ENCODE results near the gene LRP11.
"Not testable (repeated sequence)": the region's sequence is repeated elsewhere in the genome, so short reads cannot be mapped to it uniquely, and the experiment has no call there.

The LRP11 gene

DNA sequence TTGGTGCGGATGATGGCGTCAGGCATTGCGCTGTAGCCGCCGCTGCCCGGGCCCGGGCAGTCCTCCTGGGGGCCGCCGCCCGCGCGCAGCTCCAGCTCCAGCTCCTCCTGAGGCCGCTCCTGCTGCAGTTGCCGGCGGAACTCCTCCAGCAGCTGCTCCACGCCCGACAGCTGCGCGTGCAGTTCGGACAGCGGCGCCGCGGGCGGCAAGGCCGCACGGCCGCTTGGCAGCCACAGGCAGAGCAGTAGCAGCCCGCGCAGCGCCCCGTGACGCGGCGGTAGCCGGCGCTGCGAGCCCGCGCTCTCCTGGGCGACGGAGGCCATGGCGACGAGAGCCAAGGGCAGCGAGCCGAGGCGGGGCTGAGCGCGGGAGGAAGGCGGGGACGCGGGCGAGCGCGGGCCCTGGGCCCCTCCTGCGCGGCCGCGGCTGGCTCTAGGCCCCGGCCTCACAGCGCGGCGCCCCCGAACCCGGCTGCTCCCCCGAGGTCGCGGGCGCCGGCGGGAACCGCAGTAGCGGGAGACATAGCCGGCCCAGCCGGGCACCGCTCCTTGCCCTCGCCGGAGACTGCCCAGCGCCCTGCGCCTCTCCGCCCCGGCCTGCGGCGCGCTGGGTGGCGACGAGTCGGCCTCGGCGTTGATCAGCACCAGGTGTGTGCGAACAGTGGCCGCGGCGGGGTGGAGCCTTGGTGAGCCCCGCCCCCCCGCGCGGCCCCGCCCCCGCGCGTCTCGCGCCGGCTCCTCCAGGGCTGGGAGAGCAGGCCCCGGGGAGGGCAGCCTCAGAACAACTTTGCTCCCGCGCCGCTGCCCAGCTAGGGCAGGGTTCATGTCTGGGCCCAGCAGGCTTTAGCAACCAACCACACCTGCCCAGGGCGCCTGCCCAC is at the start of gene LRP11:
LRP11 (minus strand) TSS at position 662 of the 880 bp plus-strand sequence; CDS start at position 323, 339 bp downstream.
- peak; percentile 77 to 83 for DNase-seq

DNA sequence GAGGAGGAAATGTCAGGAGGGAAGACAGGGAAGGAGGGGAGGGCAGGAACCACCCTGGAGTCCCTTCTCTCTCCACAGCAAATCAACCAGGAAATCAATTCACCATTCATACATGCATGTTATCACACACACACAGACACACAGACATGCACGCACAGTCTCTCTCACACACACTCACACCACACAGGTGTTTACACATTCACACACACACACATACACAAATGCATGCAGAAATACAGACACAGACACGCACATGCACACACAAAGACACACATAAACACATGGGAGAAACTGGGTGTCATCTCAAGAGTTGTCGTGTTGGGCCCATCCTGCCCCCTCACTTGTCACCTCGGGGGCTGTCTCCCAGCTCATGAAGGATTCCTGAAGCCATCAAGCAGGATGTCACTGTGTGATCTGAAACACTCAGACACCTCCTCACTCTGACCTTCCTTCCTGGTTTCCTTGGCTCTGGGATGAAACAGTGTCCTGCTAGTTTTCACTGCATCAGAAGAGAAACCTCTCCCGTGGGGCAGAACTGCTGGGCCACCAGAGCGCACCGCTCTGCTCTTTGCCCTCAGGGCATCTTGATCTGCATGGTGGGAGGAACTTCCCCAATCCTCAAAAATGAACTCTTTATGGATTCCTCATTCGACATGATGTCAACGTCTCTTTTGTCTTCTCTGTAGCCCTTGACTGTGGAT is 49.5 kb upstream of the LRP11 start:
- no peak for DNase-seq

DNA sequence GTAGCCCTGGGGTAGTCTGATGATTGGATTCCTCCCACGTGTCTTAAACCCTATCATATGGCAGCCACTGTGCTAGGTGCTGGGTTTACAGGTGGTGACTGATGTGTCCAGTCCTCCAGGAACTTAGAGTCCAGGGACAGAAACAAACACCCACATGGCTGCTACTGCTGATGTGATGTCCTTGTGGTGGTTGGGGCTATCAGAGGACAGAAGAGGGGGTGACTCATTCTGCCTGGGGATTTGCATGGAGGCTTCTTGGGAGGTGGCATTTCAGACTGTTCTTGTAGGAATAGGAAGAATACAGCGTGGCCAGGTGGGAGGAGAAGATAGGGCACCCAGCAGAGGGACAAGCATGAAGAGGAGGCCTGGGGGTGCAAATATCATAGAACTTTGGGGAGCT is 48.9 kb upstream of the LRP11 start:
- DNase-seq = no peak

DNA sequence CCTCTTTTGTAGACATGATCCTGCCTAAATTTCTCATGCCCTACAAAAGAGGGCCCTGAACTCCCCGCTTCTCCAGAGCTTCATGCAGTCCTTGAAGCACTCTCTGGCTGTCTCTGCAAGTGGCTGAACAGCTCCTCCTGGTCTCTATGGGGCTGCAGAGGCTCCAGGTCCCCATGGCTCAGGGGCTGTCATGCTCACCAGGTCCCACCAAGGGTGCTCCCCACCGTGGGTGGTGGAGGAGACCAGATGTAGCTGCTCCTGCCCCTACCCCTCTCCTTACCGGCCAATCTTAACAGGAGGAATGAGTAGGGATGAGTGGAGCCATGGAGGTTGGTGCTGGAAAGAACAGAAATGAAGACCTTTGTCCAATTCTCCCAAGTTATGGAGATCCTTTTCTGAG is 48.5 kb upstream of the LRP11 start:
- not testable (repeated sequence) for DNase-seq

DNA sequence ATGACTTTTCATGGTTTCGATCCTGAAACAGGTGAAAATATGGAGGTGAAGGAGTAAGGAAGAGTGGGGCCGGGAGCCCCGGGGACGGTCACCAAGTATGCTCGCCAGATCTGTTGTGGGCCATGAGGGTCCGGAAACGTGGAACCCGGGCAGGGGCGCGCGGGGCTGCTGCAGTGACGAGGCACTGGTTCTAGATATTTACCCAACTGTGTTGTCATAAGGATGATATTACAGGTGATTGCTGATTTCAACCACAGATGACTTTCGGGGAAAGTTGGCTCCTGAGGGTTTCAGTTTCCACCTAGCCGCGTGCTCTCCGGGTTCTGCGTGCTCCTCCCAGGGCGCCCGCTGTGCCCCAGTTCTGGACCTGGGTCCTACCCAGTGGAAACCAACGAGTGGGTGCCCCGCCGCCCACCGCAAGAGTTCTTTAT is 46.6 kb upstream of the LRP11 start:
- no peak for DNase-seq

DNA sequence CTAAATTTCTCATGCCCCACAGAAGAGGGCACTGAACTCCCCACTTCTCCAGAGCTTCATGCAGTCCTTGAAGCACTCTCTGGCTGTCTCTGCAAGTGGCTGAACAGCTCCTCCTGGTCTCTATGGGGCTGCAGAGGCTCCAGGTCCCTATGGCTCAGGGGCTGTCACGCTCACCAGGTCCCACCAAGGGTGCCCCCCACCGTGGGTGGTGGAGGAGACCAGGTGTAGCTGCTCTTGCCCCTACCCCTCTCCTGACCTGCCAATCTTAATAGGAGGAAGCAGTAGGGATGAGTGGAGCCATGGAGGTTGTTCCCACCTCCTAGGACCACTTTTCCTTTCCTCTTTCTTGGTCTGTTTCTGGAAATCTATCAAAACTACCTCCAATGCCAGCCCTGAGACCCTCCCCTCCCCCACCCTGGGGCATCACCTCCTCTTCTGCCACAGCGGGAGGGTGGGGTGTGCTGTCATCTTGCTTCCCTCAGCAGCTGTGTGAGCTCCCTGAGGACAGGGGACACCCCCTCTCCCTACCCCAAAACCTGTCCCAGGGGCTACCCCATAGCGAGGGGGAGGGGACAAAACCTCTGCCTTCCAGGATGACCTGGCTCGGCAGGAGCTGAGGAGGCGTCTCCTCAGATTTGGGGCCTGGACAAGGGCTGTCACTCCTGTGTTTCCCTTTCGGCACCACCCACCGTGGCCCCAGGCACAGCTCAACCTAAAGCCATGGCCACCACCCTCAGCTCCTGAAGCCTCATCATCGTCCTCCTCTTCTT is 45.7 kb upstream of the LRP11 start:
- DNase-seq = no peak

- DNase-seq = not testable (repeated sequence)
Measured at GRCh38 chr6:149908480-149908879, 44.3 kb upstream of the LRP11 start.

- DNase-seq = no peak
Measured at GRCh38 chr6:149907317-149907716, 43.2 kb upstream of the LRP11 start.

DNA sequence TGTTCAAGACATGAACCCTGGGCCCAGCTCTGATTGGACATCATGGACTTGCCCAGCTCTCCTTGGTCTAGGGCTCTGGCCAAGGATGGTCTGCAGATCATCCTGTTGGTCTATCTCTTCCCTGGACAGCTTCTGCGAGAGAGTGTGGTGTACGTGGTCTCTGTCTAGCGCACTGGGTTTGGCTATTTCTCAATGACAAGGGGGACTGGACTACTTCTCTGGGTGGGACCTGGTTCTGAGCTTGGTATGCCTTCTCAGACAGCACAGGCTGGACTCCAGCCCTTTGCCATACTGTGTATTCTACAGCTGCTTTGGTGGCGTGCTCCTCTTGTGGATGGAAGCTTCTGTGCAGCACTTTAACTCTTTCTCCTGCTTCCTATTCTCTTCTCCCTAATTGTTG is 42.2 kb upstream of the LRP11 start:
- no peak for DNase-seq

DNA sequence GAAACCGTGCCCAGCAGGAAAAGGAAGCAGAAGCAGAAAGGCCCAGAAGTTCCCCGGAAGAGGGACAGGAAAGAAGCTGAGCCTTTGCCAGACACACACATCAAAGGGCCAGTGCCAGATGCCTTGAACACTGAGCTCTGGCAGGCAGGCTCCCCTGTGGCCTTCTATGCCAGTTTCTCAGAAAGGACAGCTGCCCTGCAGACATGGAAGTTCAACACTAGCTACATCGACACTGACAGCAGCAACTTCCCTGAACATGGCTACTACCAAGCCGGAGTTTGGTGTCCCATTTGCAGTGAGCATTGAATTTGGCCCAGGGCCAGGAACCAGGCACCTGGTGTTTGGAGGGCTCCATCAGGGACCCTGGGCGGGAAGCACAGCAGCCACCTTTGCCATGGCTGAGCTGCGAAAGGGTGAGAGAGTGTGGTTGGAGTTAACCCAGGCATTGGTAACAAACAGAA is 41.8 kb upstream of the LRP11 start:
- no peak for DNase-seq

GRCh38 chr6:149905371-149905910 is 41.3 kb upstream of the LRP11 start:
- DNase-seq = no peak

DNA sequence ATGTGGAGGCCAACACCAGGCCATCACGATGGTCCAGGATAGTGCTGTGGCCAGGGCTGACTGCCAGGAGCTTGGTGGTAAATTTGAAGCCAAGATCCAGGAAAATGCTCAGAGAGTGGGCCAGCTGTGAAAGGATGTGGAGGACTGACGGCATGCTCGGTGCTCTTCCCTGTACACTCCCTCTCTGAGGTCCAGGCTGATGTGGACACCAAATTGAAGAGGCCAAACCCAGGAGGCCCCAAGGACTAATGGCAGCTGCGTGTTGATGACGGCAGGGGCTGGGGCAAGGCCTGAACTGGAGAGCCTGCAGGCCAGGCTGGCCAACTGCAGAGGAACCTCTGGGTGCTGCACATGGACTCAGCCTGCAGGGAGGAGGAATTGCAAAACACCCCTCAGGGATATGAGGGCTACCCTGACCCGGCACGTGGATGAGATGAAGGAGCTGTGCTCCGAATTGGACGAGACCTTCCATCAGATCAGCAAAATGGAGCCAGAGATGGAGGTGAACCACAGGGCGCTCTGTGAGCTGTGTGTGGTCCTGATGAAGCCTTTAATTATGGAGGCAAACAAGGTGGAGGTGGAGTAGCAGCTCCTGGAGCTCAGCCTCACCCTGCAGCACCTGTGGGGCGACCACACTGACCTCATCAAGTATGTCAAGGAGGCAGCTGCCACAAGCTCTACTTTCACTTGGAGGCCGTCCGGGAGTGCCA is 40.7 kb upstream of the LRP11 start:
- DNase-seq = no peak

DNA sequence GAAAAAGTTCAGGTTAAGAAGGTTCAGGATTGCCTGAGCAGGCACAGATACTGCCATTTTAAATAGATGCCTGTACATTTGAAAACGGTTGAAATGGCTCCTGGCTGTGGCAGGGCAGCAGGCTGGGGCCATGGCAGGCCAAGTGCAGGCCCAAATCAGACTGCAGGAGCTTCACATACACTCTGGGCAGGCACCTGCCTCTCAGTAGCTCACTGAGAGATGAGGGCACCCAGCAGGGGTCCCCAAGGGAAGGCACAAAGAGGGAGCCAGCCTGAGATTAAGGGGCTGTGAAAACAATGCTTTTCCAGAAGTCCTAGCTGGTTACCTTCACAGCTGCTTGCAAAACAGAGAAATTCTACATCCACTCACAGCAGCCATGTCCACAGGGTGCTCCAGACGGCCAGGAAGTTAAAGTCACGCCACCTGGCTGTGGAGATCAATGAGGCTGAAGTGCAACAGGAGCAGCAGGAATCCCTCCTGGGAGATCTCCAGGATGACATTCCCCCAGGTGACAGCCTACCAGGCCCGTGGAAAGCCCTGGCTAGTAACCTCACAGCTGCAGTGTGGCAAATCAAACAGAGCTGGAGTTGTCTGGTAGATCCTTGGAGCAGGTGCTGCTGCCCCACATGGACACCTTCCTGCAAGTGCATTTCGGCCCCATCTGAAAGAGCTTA is 39.9 kb upstream of the LRP11 start:
- no peak for DNase-seq

- no peak for DNase-seq
Measured at GRCh38 chr6:149901444-149902140, 37.4 kb upstream of the LRP11 start.

DNA sequence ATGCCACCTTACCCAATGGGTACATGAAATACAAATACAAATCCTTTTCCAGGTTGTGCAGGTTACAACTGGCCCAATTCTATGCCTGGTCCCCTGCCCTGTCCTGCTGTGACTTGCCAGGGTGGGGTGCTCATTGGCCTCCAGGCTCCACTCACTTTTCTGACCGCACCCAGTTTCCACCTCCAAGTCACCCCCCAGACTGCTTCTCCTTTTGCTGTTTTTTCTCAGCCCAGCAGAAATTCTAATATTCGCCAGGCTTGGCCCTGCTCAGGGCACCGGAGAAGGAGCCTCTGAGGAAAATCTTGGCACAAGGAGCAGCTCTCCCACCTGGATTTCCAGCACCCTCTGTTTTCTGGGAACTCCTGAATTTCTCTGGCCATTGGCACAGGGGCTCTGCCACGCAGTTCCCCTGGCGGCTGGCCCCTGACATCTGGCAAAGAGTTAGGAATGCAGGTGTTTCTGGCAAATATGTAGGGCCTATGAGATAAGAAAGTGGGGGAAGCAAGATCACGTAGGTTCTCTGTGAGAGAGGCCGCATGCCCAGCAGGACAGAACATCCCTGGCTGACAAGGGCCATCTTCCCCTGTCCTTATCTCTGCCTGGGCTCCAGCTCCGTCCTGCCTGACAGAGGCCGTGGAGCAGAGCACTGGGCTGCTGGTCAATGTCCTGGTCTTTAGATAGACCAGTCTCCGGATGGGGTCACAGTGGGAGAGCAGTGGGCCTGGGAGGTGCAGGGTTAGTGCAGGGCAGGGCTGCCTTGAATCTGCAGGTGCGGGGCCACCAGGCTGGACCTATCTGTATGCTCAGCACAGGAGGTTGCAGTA is 36.7 kb upstream of the LRP11 start:
- no peak for DNase-seq

DNA sequence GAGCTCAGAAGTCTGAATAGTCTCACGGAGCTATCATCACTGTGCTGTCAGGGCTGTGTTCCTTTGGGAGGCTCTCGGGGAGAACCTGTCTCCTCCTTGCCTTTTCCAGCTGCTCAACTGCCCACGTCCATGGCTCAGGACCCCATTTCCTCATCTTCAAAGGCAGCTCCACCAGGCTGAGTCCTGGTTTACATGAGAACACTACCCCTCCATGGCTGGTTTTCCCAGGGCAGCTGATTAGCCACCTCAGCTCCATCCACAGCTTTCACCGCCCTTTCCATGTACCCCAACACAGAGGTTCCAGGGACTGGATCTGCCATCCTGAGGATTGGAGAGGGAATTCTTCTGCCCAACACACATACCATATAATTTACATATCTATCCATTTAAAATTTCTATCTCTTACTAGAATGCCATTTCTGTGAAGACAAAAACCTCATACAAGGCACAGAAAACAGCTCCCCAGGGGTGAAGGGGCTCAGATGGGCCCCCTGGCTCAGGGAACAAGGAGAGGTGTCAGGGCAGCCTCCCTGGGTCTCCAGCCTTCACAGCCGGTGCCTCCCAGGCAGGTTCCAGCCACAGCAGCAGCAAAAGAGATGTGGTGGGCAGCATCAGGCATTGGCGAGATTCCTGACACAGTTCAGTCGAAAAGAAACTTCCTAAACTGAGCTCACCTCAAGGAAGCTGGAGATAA is 35.9 kb upstream of the LRP11 start:
- no peak for DNase-seq

DNA sequence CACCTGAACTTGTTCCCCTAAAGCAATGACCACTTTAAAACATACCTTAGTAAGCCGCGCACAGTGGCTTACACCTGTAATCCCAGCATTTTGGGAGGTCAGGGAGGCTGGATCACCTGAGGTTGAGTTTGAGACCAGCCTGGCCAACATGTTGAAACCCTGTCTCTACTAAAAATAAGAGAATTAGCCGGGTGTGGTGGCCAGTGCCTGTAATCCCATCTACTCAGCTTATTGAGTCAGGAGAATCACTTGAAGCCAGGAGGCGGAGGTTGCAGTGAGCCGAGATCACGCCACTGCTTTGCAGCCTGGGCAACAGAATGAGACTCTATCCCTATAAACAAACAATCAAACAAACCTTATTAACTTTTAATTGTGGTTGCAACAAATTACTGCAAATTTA is 35.3 kb upstream of the LRP11 start:
- DNase-seq = no peak

- DNase-seq = no peak
Measured at GRCh38 chr6:149898966-149899365, 34.8 kb upstream of the LRP11 start.
